ENCODE results near the gene TTLL10.

DNA sequence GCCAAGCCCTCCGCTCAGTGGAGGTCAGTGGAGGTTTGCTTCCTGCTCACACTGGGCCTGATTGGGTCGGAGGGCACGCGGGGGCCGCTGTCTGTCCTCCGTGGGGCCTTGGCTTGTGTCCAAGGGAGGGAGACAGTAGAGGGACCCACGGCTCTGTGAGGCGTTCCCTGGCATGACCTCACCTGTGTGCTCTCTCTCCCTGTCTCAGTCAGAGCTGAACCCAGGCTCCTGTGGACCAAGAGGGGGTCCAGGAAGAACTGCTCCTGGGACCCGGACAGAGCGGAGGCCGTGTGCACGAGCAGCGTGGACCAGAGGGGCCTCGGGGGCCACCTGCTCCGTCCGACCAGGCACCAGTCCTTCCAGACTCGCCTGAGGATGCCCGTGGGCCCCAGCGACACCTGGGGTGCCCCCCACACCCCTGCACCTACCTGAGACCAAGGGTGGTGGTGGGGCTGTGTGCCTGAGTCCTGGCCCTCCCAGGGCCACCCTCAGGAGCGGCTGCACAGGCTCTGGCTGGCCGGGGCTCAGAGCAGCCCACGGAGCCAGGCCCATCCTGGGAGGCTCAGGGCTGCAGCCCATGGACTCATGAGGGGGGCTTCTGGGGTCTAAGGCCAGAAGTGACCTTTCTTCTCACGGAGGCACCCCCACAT, 13.3 kb upstream of the TTLL10 start:
- TF ChIP-seq, protein P1, sequence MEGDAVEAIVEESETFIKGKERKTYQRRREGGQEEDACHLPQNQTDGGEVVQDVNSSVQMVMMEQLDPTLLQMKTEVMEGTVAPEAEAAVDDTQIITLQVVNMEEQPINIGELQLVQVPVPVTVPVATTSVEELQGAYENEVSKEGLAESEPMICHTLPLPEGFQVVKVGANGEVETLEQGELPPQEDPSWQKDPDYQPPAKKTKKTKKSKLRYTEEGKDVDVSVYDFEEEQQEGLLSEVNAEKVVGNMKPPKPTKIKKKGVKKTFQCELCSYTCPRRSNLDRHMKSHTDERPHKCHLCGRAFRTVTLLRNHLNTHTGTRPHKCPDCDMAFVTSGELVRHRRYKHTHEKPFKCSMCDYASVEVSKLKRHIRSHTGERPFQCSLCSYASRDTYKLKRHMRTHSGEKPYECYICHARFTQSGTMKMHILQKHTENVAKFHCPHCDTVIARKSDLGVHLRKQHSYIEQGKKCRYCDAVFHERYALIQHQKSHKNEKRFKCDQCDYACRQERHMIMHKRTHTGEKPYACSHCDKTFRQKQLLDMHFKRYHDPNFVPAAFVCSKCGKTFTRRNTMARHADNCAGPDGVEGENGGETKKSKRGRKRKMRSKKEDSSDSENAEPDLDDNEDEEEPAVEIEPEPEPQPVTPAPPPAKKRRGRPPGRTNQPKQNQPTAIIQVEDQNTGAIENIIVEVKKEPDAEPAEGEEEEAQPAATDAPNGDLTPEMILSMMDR (conservative IDR thresholded peaks at IDR 0.05 in 1 of 2, IDR thresholded peaks at IDR 0.05 in 1 of 2; ENCODE audit: extremely low read depth in 1 of 2, insufficient read depth in 1 of 2, low read depth in 1 of 2, low read length in 2 of 2): no peak
- TF ChIP-seq EZH2 (IDR thresholded peaks at IDR 0.05; ENCODE audit: borderline replicate concordance, low read length): no peak
